Hepatocyte (in vitro differentiated cells): ENCODE results near the gene LRRC8D. TPM values are rescaled to one million over a fixed set of nuclear protein-coding genes. Genes with fewer than 3 reads are reported as not detected.
"Not testable (repeated sequence)": the region's sequence is repeated elsewhere in the genome, so short reads cannot be mapped to it uniquely, and the experiment has no call there.

Experiments used
- DNase-seq: peaks from one replicate; pipeline ENCODE4 v3.0.0-alpha.2; 2016; ENCODE audit warnings: low spot score
- H2AFZ ChIP-seq: fragments of 200-600 bp; sonication (generic); 2 replicates; pipeline ENCODE4 v1.6.0; 2016; ENCODE audit warnings: antibody characterized with exemption, mild to moderate bottlenecking
- H3K27ac ChIP-seq: fragments of 200-600 bp; sonication (generic); 2 replicates; pipeline ENCODE4 v1.5.1; 2016; ENCODE audit warnings: mild to moderate bottlenecking
- H3K27me3 ChIP-seq: fragments of 200-600 bp; sonication (generic); 2 replicates; pipeline ENCODE4 v1.6.1; 2016
- H3K36me3 ChIP-seq: fragments of 200-600 bp; sonication (generic); replicated peaks from 2 replicates; pipeline ENCODE4 v1.5.1; 2016; ENCODE audit warnings: low read depth; ENCODE audit not compliant: insufficient read depth
- H3K4me1 ChIP-seq: fragments of 200-600 bp; sonication (generic); 2 replicates; pipeline ENCODE4 v1.5.1; 2016; ENCODE audit warnings: mild to moderate bottlenecking, moderate library complexity; ENCODE audit not compliant: insufficient read depth
- H3K4me2 ChIP-seq: fragments of 200-600 bp; sonication (generic); 2 replicates; pipeline ENCODE4 v1.6.0; 2016
- H3K4me3 ChIP-seq: fragments of 200-600 bp; sonication (generic); 2 replicates; pipeline ENCODE4 v1.5.1; 2016; ENCODE audit warnings: mild to moderate bottlenecking
- H3K79me2 ChIP-seq: fragments of 200-600 bp; sonication (generic); 2 replicates; pipeline ENCODE4 v1.6.0; 2017; ENCODE audit warnings: mild to moderate bottlenecking
- H3K9me2 ChIP-seq: fragments of 200-600 bp; sonication (generic); replicated peaks from 2 replicates; pipeline ENCODE4 v1.6.0; 2017; ENCODE audit warnings: mild to moderate bottlenecking; ENCODE audit not compliant: insufficient read depth
- H3K9me3 ChIP-seq: fragments of 200-600 bp; sonication (generic); 2 replicates; pipeline ENCODE4 v1.5.1; 2016; ENCODE audit warnings: low read depth, mild to moderate bottlenecking
- H4K20me1 ChIP-seq: fragments of 200-600 bp; sonication (generic); 2 replicates; pipeline ENCODE4 v1.6.0; 2016; ENCODE audit warnings: mild to moderate bottlenecking; ENCODE audit not compliant: insufficient read depth, poor library complexity, severe bottlenecking
- EZH2 ChIP-seq: fragments of 200-600 bp; sonication (generic); IDR thresholded peaks from 2 replicates; pipeline ENCODE4 v1.6.1; 2016; ENCODE audit warnings: antibody characterized with exemption, mild to moderate bottlenecking, borderline replicate concordance
- EZH2phosphoT487 ChIP-seq: fragments of 200-600 bp; sonication (generic); IDR thresholded peaks from one replicate; pipeline ENCODE4 v1.6.1; 2018; ENCODE audit warnings: antibody characterized with exemption, mild to moderate bottlenecking, low read depth, moderate library complexity; ENCODE audit not compliant: unreplicated experiment, severe bottlenecking
- WGBS: methylation state at CpG from one replicate; pipeline ENCODE4 v1.1.6; 2016; ENCODE audit warnings: low lambda C conversion rate; ENCODE audit errors: missing lambda C conversion rate; 5-methylcytosine and 5-hydroxymethylcytosine counted together
- polyA plus RNA-seq: library from polyadenylated mRNA; unstranded; fragments of >200 nt; fragmentation: Nextera tagmentation; extraction: Ambion mirVana; gene quantifications from 2 replicates; pipeline ENCODE4 v1.2.1, GENCODE V29; 2016
- total RNA-seq: library from RNA; depleted of rRNA; stranded (reverse); fragments of >200 nt; gene quantifications from 2 replicates; pipeline ENCODE4 v1.2.3, GENCODE V29; 2014
- TF ChIP-seq, protein P1 (sequence below): fragments of 200-600 bp; sonication (generic); IDR thresholded peaks from 2 replicates; pipeline ENCODE4 v1.5.1; 2016; ENCODE audit warnings: antibody characterized with exemption, mild to moderate bottlenecking; ENCODE audit not compliant: poor library complexity

The LRRC8D gene
- total RNA-seq (22.4 and 28.9 TPM in 2 replicates), polyA plus RNA-seq (13.8 and 15.1 TPM in 2 replicates)

DNA sequence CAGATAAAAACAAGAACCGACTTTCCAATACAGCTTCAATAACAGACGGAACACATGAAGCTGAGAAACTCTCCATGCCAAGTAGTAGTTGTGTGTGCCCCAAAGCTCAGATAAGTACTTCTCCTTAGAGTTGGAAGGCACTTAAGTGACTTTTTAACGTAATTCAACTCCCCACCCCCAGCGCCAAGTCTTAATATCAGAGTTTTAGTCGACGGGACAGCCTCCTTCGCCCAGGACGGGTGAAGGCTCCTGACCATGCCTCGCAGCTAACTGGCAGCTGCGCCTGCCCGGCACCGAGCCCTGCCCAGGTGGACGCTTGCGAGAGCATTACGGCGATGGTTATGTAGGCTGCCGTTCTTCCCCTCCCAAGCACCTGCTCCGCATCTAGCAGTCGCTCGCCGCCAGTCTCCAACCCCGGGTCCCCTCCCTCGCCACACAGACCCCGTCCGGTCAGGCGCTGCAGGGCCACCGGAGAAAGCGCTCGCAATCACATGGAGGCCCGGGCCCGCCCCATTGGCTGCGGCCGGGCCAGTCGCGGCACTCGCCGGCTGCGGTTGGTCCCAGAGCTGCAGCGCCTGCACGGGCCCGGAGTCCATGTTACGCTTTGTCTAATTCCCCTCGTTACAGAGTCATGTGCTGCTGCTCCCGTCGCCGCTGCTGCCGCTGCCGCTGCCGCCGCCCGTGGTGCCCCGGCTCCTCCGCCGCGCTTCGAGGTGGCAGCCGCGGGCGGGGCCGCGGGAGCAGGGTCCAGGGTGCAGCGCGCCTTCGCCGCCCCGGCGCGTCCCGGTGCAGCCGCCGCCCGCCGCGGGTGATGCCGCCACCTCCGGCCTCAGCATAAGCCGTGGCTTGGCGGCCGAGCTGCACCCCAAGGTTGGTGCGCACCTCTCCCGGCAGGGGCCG lies at the start of gene LRRC8D:
TSS of gene LRRC8D (plus strand) at position 611 of the 900 bp plus-strand sequence. CDS start 112,037 bp downstream, outside the sequence.
- no peaks in the 10 kb centered on the region for H3K27me3 ChIP-seq
- no peaks in the 10 kb centered on the region for H3K9me3 ChIP-seq
- H3K27ac ChIP-seq, result peak within 1 kb of the TSS; percentile 93
- H4K20me1 ChIP-seq, result no peaks in the 10 kb centered on the region
- DNase-seq, result peak; percentile 90
- peaks cover 13% of the 10 kb centered on the region for H3K4me1 ChIP-seq
- no peaks in the 10 kb centered on the region for H3K9me2 ChIP-seq
- H2AFZ ChIP-seq, result peak within 1 kb of the TSS; percentile 83
- H3K4me3 ChIP-seq, result peak within 1 kb of the TSS; percentile 69
- peak within 1 kb of the TSS; percentile 89 for H3K4me2 ChIP-seq
- H3K79me2 ChIP-seq, result peaks cover 37% of the 10 kb centered on the region
- H3K36me3 ChIP-seq, result no peaks in the 10 kb centered on the region
- TF ChIP-seq EZH2phosphoT487, result no peak
- no peak for TF ChIP-seq EZH2
- TF ChIP-seq, protein P1, sequence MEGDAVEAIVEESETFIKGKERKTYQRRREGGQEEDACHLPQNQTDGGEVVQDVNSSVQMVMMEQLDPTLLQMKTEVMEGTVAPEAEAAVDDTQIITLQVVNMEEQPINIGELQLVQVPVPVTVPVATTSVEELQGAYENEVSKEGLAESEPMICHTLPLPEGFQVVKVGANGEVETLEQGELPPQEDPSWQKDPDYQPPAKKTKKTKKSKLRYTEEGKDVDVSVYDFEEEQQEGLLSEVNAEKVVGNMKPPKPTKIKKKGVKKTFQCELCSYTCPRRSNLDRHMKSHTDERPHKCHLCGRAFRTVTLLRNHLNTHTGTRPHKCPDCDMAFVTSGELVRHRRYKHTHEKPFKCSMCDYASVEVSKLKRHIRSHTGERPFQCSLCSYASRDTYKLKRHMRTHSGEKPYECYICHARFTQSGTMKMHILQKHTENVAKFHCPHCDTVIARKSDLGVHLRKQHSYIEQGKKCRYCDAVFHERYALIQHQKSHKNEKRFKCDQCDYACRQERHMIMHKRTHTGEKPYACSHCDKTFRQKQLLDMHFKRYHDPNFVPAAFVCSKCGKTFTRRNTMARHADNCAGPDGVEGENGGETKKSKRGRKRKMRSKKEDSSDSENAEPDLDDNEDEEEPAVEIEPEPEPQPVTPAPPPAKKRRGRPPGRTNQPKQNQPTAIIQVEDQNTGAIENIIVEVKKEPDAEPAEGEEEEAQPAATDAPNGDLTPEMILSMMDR, result no peak
- 1% methylated on average over 75 of the region's 82 CpGs for WGBS

DNA sequence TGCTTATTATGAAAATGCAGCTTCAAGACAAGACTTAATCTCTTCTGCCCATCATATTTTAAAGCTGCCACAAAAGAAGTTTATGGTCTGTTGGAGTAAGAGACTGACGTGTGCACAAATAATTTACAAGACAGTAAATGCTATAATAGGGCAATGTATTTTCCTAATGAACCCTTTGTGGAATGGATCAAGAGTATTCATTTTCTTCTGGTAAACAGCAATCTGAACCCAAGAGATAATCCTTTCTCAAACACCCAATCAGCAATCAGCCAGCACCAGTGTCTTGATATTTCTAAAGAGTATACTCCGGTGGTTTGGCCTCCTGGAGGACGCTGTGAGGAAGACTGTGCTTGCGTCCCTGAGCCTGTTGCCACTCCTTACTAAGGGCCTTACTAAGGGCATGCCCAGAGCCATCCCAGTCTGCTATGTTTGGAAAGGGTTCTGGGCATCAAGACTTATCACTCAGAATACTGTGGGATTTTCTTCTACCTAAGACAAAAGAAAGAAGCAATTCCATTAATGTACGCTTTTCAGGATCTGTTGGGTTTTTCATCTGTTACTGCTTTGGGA lies 48.8 kb upstream of the LRRC8D start:
- no peaks in the 10 kb centered on the region for H4K20me1 ChIP-seq
- H3K79me2 ChIP-seq, result no peaks in the 10 kb centered on the region
- no peaks in the 10 kb centered on the region for H3K9me2 ChIP-seq
- WGBS, result 54% methylated on average over 5 of the region's 5 CpGs
- H3K4me3 ChIP-seq, result no peak overlapping the region
- no peak overlapping the region for H2AFZ ChIP-seq
- DNase-seq, result no peak
- H3K9me3 ChIP-seq, result no peaks in the 10 kb centered on the region
- H3K27ac ChIP-seq, result no peak overlapping the region
- TF ChIP-seq EZH2, result no peak
- TF ChIP-seq, protein P1, result no peak
- no peak for TF ChIP-seq EZH2phosphoT487
- H3K4me2 ChIP-seq, result no peak overlapping the region
- H3K27me3 ChIP-seq, result no peaks in the 10 kb centered on the region
- H3K4me1 ChIP-seq, result no peaks in the 10 kb centered on the region
- H3K36me3 ChIP-seq, result no peaks in the 10 kb centered on the region

DNA sequence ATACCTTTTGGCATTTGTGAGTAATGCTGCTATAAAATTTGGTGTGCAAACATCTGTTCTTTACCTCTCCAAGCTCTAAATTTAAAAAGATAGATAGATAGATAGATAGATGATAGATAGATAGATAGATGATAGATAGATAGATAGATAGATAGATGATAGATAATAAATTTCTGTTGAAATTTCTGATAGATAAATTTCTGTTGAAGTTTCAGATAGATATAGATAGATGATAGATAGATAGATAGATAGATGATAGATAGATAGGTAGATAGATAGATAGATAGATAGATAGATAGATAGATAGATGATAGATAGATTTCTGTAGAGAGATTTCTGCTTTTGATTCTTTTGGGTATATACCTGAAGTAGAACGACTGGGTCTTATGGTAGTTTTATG lies 44.7 kb upstream of the LRRC8D start:
- H3K27me3 ChIP-seq, result not testable (repeated sequence)
- WGBS, result 95% methylated on average over 1 of the region's 1 CpG

DNA sequence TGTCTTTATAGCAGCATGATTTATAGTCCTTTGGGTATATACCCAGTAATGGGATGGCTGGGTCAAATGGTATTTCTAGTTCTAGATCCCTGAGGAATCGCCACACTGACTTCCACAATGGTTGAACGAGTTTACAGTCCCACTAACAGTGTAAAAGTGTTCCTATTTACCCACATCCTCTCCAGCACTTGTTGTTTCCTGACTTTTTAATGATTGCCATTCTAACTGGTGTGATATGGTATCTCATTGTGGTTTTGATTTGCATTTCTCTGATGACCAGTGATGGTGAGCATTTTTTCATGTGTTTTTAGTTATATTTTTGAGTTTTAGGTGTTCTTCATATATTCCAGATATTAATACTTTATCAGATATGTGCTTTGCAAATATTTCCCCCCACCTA lies 43.6 kb upstream of the LRRC8D start:
- DNase-seq, H3K36me3 ChIP-seq, H3K9me3 ChIP-seq, H3K4me1 ChIP-seq, H3K27me3 ChIP-seq, H2AFZ ChIP-seq, H3K79me2 ChIP-seq, H3K27ac ChIP-seq, H3K4me3 ChIP-seq, H4K20me1 ChIP-seq, H3K9me2 ChIP-seq, H3K4me2 ChIP-seq: not testable (repeated sequence)
- 80% methylated on average over 2 of the region's 2 CpGs for WGBS

More for the DNA sequence above, 44.7 kb upstream of the LRRC8D start:
- H2AFZ ChIP-seq, H3K36me3 ChIP-seq, H3K79me2 ChIP-seq, H3K27ac ChIP-seq, H3K9me2 ChIP-seq, H4K20me1 ChIP-seq, DNase-seq, H3K4me1 ChIP-seq, H3K4me3 ChIP-seq, H3K9me3 ChIP-seq, H3K4me2 ChIP-seq: not testable (repeated sequence)
